ENCODE data around the gene BCL2L2.

The BCL2L2 gene

GRCh38 chr14:23357261-23357660 is 50.6 kb downstream of the BCL2L2 start:
- DNase-seq = no peak

DNA sequence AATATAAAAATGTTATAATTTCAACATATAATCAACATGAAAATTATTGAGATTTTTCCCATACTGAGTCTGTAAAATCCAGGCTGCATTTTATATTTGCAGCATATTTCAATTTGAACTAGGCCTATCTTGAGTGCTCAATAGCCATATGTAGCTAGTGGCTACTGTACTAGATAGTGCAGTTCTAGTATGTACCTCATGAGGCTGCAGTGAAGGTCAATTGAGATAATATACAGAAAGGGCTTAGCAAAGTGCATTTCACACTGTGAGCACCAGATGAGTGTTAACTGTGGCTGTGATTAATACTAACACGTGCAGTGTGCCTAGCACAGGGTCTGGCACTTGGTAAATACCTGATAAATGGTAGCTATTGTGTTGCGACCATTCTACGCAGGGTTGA is 51.4 kb downstream of the BCL2L2 start:
- no peak for DNase-seq

DNA sequence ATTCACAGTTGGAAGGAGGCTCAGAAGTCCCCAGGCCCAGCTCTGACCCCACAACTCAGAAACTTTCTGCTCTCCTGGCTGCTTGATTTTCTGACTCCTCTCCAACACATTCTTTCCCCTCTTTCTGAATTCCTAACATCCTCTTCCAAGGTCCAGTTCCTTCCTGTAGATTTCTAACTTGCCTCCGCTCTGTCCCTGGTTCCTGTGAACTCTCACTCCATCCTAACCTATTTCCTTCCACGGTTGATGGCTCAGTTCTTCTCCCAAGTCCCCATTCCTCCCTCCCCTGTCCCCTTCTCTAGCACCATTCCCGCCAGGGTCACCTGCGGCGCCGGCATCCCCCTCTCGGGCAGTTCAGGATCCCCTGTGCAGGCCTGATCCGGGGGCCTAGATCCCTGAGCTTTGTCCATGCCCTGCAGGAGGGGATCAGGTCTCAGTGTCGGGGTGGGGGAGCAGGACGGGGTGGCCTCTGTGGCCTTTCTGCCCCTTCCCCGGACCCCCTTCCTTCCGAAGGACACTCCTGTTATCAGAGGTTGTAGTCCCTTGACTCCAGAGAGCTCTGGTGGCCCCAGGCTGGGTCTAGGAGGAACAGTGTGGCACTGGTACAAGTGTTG is 52.0 kb downstream of the BCL2L2 start:
- no peak for DNase-seq

GRCh38 chr14:23359167-23359626 is 52.6 kb downstream of the BCL2L2 start:
- no peak for DNase-seq

DNA sequence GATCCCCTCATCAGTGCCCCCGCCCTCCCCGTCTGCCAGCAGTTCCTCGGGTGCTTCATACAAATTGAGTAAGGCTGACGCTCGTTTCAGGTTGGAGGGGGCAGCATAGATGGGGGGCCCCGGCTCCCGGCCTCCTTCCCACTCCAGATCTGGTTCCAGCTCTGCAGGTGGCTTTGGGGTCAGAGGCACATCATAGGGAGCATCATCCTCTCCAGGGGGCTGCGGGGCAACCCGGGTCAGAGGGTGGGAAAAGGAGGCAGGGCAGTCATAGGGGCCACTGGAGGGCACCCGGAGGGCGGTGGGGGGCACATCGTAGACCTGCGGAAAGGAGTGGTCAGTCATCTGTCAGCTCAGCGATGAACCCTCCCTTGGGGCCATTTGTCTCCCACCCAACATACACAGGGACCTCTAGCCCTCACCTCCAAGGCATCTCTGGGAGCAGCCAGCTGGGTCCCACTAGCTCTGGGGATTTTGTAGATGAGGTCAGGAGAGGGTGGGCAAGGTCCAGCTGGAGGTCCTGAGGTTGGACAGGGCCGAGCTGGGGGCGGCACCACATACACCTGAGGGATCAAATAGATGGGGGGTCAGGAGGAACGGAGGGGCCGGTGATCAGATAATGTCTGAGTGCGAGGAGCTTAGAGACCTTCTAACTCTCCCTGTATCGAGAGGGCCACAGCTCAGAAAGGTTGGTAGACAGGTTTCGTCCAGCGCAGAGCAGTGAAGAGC is 53.3 kb downstream of the BCL2L2 start:
- DNase-seq = no peak

GRCh38 chr14:23360496-23360895 is 53.9 kb downstream of the BCL2L2 start:
- no peak for DNase-seq

DNA sequence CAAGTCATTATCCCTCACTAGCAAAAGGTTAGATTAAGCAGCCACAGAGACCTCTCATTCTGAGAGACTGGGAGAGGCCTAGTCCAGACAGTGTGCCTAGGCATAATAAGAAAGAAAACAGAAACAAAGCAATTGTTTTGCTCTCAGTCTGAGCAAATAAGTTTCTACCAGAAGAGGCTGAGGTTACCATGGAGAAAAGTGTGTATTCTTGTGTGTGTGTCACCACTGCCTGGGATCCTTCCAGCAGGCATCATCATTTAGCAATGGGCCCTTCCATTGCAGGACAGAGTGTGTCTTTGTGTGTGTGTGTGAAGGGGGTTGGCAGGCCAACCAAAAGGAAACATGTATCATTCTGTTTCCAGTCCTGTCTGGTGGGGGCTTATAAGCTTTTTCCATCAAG is 54.7 kb downstream of the BCL2L2 start:
- no peak for DNase-seq

Data from CD4-positive, alpha-beta T cell treated with Interleukin-21 for 1 hour (primary cell).